ENCODE data around the gene PRR35. TPM values are rescaled to one million over a fixed set of nuclear protein-coding genes. Genes with fewer than 3 reads are reported as not detected.

The PRR35 gene
- total and polyA plus RNA-seq, 4 donors, result not detected

- ATAC-seq (ENCODE audit: insufficient read depth, low FRiP score) (no peak), DNase-seq (no peak)
- no peak for TF ChIP-seq CTCF (IDR thresholded peaks at IDR 0.05; ENCODE audit: control extremely low read depth, extremely low read depth)
- Histone ChIP-seq H3K9me3 (ENCODE audit: control insufficient read depth in 4 of 4, insufficient read depth in 3 of 4, low read length in 3 of 4) (no peaks in the 10 kb centered on the region), H3K4me1 (ENCODE audit: control insufficient read depth in 5 of 5, insufficient read depth in 5 of 5, low read length in 5 of 5) (peaks cover 0 to 23% (median 4%) of the 10 kb centered on the region in 5 donors), H3K4me3 (no peak overlapping the region), H3K9ac (ENCODE audit: insufficient read depth in 1 of 2, low read length in 2 of 2) (no peak overlapping the region), H3K27ac (ENCODE audit: low read depth in 1 of 2, low read length in 1 of 2) (no peak overlapping the region), H3K36me3 (ENCODE audit: control insufficient read depth in 4 of 4, insufficient read depth in 4 of 4, low read length in 4 of 4) (peaks cover 0 to 19% (median 0%) of the 10 kb centered on the region in 4 donors), H3K27me3 (ENCODE audit: control insufficient read depth in 3 of 3, insufficient read depth in 3 of 3, low read length in 2 of 3) (no peaks in the 10 kb centered on the region)
- 63 to 79% methylated on average over 36 to 38 of the region's 38 CpGs for WGBS, 2 donors
Observed at GRCh38 chr16:583815-584591, 23.8 kb downstream of the PRR35 start.

GRCh38 chr16:585351-585750 is 25.2 kb downstream of the PRR35 start:
- H3K27ac ChIP-seq (ENCODE audit: low read depth in 1 of 2, low read length in 1 of 2), result no peak overlapping the region

GRCh38 chr16:586047-586644 is 26.0 kb downstream of the PRR35 start:
- no peak for TF ChIP-seq CTCF (IDR thresholded peaks at IDR 0.05; ENCODE audit: control extremely low read depth, extremely low read depth)
- 46 to 63% methylated on average over 16 of the region's 16 CpGs for WGBS, 2 donors
- Histone ChIP-seq H3K9me3 (ENCODE audit: control insufficient read depth in 4 of 4, insufficient read depth in 3 of 4, low read length in 3 of 4) (no peaks in the 10 kb centered on the region), H3K36me3 (ENCODE audit: control insufficient read depth in 4 of 4, insufficient read depth in 4 of 4, low read length in 4 of 4) (peaks cover 0 to 9% (median 0%) of the 10 kb centered on the region in 4 donors), H3K27ac (ENCODE audit: low read depth in 1 of 2, low read length in 1 of 2) (no peak overlapping the region), H3K9ac (ENCODE audit: insufficient read depth in 1 of 2, low read length in 2 of 2) (no peak overlapping the region), H3K27me3 (ENCODE audit: control insufficient read depth in 3 of 3, insufficient read depth in 3 of 3, low read length in 2 of 3) (no peaks in the 10 kb centered on the region), H3K4me3 (no peak overlapping the region), H3K4me1 (ENCODE audit: control insufficient read depth in 5 of 5, insufficient read depth in 5 of 5, low read length in 5 of 5) (peaks cover 0 to 30% (median 9%) of the 10 kb centered on the region in 5 donors)
- DNase-seq (no peak), ATAC-seq (ENCODE audit: insufficient read depth, low FRiP score) (no peak)

More at GRCh38 chr16:585351-585750, 25.2 kb downstream of the PRR35 start:
- no peak overlapping the region for H3K4me3 ChIP-seq
- TF ChIP-seq CTCF (IDR thresholded peaks at IDR 0.05; ENCODE audit: control extremely low read depth, extremely low read depth), result no peak
- H3K9me3 ChIP-seq (ENCODE audit: control insufficient read depth in 4 of 4, insufficient read depth in 3 of 4, low read length in 3 of 4), result no peaks in the 10 kb centered on the region
- no peaks in the 10 kb centered on the region for H3K27me3 ChIP-seq (ENCODE audit: control insufficient read depth in 3 of 3, insufficient read depth in 3 of 3, low read length in 2 of 3)
- 22 to 25% methylated on average over 10 of the region's 10 CpGs for WGBS, 2 donors
- no peak for DNase-seq
- peaks cover 0 to 13% (median 0%) of the 10 kb centered on the region in 4 donors for H3K36me3 ChIP-seq (ENCODE audit: control insufficient read depth in 4 of 4, insufficient read depth in 4 of 4, low read length in 4 of 4)
- no peak overlapping the region for H3K9ac ChIP-seq (ENCODE audit: insufficient read depth in 1 of 2, low read length in 2 of 2)
- H3K4me1 ChIP-seq (ENCODE audit: control insufficient read depth in 5 of 5, insufficient read depth in 5 of 5, low read length in 5 of 5), result peaks cover 0 to 23% (median 4%) of the 10 kb centered on the region in 5 donors
- ATAC-seq (ENCODE audit: insufficient read depth, low FRiP score), result no peak

All from lung (tissue), 12 donors.